Stomach (tissue), 4 donors: ENCODE data around the gene SMIM1.

Experiments
- CTCF ChIP-seq, 7 experiments: fragments of 450-650 bp in 4 of 7; fragments of 200-600 bp in 3 of 7; sonication (generic) in 3 of 7; IDR thresholded peaks; one replicate each; pipeline ENCODE4 v1.5.1; 2016 to 2019; ENCODE audit warnings: antibody characterized with exemption in 7 of 7, control low read depth in 2 of 7, mild to moderate bottlenecking in 1 of 7
- EP300 ChIP-seq: sonication (generic); formaldehyde crosslinking; IDR thresholded peaks from one replicate; pipeline ENCODE4 v1.6.1; 2017; ENCODE audit warnings: antibody characterized with exemption
- POLR2A ChIP-seq, 4 donors: fragments of 450-650 bp; IDR thresholded peaks; one replicate each; pipeline ENCODE4 v1.6.1; 2016; ENCODE audit warnings: antibody characterized with exemption in 4 of 4, control low read depth in 2 of 4, mild to moderate bottlenecking in 1 of 4, moderate library complexity in 1 of 4

- TF ChIP-seq CTCF (IDR thresholded peaks at IDR 0.05) (no peak), EP300 (no peak), POLR2A (IDR thresholded peaks at IDR 0.05) (no peak)
Measured at GRCh38 chr1:3733883-3734589, 38.5 kb upstream of the SMIM1 start.
